Measurements from ENCODE around the gene KCTD16. TPM values are rescaled to one million over a fixed set of nuclear protein-coding genes. Genes with fewer than 3 reads are reported as not detected.

The KCTD16 gene
- total and polyA plus RNA-seq, 2 experiments from 2014 or later: 0.02 to 0.76 TPM

GRCh38 chr5:144487207-144487606 is 316.5 kb downstream of the KCTD16 start:
- no peaks in the 10 kb centered on the region for H3K27me3 ChIP-seq (ENCODE audit: insufficient read depth)
- Mint-ChIP-seq H3K36me3 (ENCODE audit: low read depth) (no peaks in the 10 kb centered on the region), H3K27me3 (ENCODE audit: insufficient read depth, low read depth, poor library complexity) (no peaks in the 10 kb centered on the region), H3K4me3 (peak overlapping the region; percentile 28; the same call in 2 of the 3 replicates), H3K9me3 (no peaks in the 10 kb centered on the region), H3K27ac (peak overlapping the region; percentile 66), H3K4me1 (peaks cover 37% of the 10 kb centered on the region)
- H3F3A ChIP-seq (replicated peaks; ENCODE audit: low read depth): no peaks in the 10 kb centered on the region
- peak overlapping the region; percentile 9; the same call in 1 of the 2 replicates for H3K4me3 ChIP-seq
- H3K27ac ChIP-seq (ENCODE audit: low read depth): no peak overlapping the region
- H2AFZ ChIP-seq: no peak overlapping the region
- H3K36me3 ChIP-seq (ENCODE audit: insufficient read depth): no peaks in the 10 kb centered on the region
- ATAC-seq (peak; percentile 96), DNase-seq (ENCODE audit: low spot score) (peak; percentile 77)
- TF ChIP-seq ETS1 (IDR thresholded peaks at IDR 0.05): no peak
- TF ChIP-seq POLR2AphosphoS5 (IDR thresholded peaks at IDR 0.05; ENCODE audit: low read depth): no peak
- TF ChIP-seq ZNF331 (CRISPR knock-in tag; IDR thresholded peaks at IDR 0.05; ENCODE audit: low read depth): no peak
- peak; percentile 80 to 91 for TF ChIP-seq CTCF (conservative IDR thresholded peaks at IDR 0.05; ENCODE audit: low read depth in 2 of 2)
- peaks cover 31% of the 10 kb centered on the region for H3K4me1 ChIP-seq (ENCODE audit: insufficient read depth)
- H4K20me1 ChIP-seq (replicated peaks; ENCODE audit: insufficient read depth): no peaks in the 10 kb centered on the region
- H3K79me2 ChIP-seq (replicated peaks; ENCODE audit: insufficient read depth): no peaks in the 10 kb centered on the region
- peak overlapping the region; percentile 65 for H3K4me2 ChIP-seq
- no peaks in the 10 kb centered on the region for H3K9me2 ChIP-seq (ENCODE audit: insufficient read depth)

GRCh38 chr5:144487761-144488160 is 317.1 kb downstream of the KCTD16 start:
- no peak overlapping the region; the same call in 1 of the 2 replicates for H3K27ac ChIP-seq (ENCODE audit: low read depth)
- Mint-ChIP-seq H3K36me3 (ENCODE audit: low read depth) (no peaks in the 10 kb centered on the region), H3K4me1 (peaks cover 37% of the 10 kb centered on the region), H3K9me3 (no peaks in the 10 kb centered on the region), H3K27ac (peak overlapping the region; percentile 66), H3K27me3 (ENCODE audit: insufficient read depth, low read depth, poor library complexity) (no peaks in the 10 kb centered on the region), H3K4me3 (peak overlapping the region; percentile 28; the same call in 1 of the 3 replicates)
- H3K27me3 ChIP-seq (ENCODE audit: insufficient read depth): no peaks in the 10 kb centered on the region
- H3K79me2 ChIP-seq (replicated peaks; ENCODE audit: insufficient read depth): no peaks in the 10 kb centered on the region
- no peak overlapping the region for H2AFZ ChIP-seq
- peak overlapping the region; percentile 65 for H3K4me2 ChIP-seq
- DNase-seq (ENCODE audit: low spot score) (peak; percentile 56), ATAC-seq (peak; percentile 94)
- TF ChIP-seq POLR2AphosphoS5 (IDR thresholded peaks at IDR 0.05; ENCODE audit: low read depth) (no peak), STAT1 (IDR thresholded peaks at IDR 0.05; ENCODE audit: unreplicated experiment) (no peak), CREB1 (CRISPR knock-in tag; IDR thresholded peaks at IDR 0.05; ENCODE audit: low read depth) (no peak), ZNF462 (CRISPR knock-in tag; IDR thresholded peaks at IDR 0.05) (no peak), ETS1 (IDR thresholded peaks at IDR 0.05) (no peak), EZH2 (IDR thresholded peaks at IDR 0.05; ENCODE audit: low read depth, unreplicated experiment) (no peak)
- H3K4me1 ChIP-seq (ENCODE audit: insufficient read depth): peaks cover 31% of the 10 kb centered on the region
- no peaks in the 10 kb centered on the region for H3K36me3 ChIP-seq (ENCODE audit: insufficient read depth)
- no peaks in the 10 kb centered on the region for H3K9me2 ChIP-seq (ENCODE audit: insufficient read depth)
- H4K20me1 ChIP-seq (replicated peaks; ENCODE audit: insufficient read depth): no peaks in the 10 kb centered on the region
- H3F3A ChIP-seq (replicated peaks; ENCODE audit: low read depth): no peaks in the 10 kb centered on the region
- H3K4me3 ChIP-seq: peak overlapping the region; percentile 9; the same call in 1 of the 2 replicates
